KMS-11 (cell line): ENCODE data around the gene FHOD1.

Experiments used
- H2AFZ ChIP-seq: fragments of 200-600 bp; sonication (generic); 2 replicates; pipeline ENCODE4 v1.6.1; 2016; ENCODE audit warnings: antibody characterized with exemption, mixed run types, low read depth
- H3K27ac ChIP-seq: fragments of 200-600 bp; sonication (generic); 2 replicates; pipeline ENCODE4 v1.6.1; 2016; ENCODE audit warnings: mild to moderate bottlenecking, mixed run types
- H3K27me3 ChIP-seq: fragments of 200-600 bp; sonication (generic); 2 replicates; pipeline ENCODE4 v1.6.1; 2017; ENCODE audit warnings: mild to moderate bottlenecking, low read depth, mixed run types, moderate library complexity; ENCODE audit not compliant: insufficient read depth
- H3K36me3 ChIP-seq: fragments of 200-600 bp; sonication (generic); 2 replicates; pipeline ENCODE4 v1.6.1; 2017; ENCODE audit warnings: mild to moderate bottlenecking, mixed run types; ENCODE audit not compliant: insufficient read depth
- H3K4me1 ChIP-seq: fragments of 200-600 bp; sonication (generic); 2 replicates; pipeline ENCODE4 v1.6.1; 2016; ENCODE audit warnings: mild to moderate bottlenecking, low read depth, mixed run types; ENCODE audit not compliant: poor library complexity, severe bottlenecking
- H3K4me2 ChIP-seq: fragments of 200-600 bp; sonication (generic); 2 replicates; pipeline ENCODE4 v1.7.0; 2016; ENCODE audit warnings: mild to moderate bottlenecking, mixed run types
- H3K4me3 ChIP-seq: fragments of 200-600 bp; sonication (generic); IDR thresholded peaks from 2 replicates; pipeline ENCODE4 v1.6.1; 2017; ENCODE audit warnings: low read depth, low read length, mixed read lengths; ENCODE audit not compliant: insufficient read depth
- H3K79me2 ChIP-seq: fragments of 200-600 bp; sonication (generic); 2 replicates; pipeline ENCODE4 v1.6.1; 2016; ENCODE audit warnings: low read depth, mixed run types; ENCODE audit not compliant: insufficient read depth
- H3K9ac ChIP-seq: fragments of 200-600 bp; sonication (generic); 2 replicates; pipeline ENCODE4 v1.6.1; 2016; ENCODE audit warnings: mild to moderate bottlenecking, mixed run types
- H4K20me1 ChIP-seq: fragments of 200-600 bp; sonication (generic); 2 replicates; pipeline ENCODE4 v1.6.1; 2016; ENCODE audit warnings: mild to moderate bottlenecking, mixed run types; ENCODE audit not compliant: insufficient read depth
- CTCF ChIP-seq: fragments of 200-600 bp; sonication (generic); conservative IDR thresholded peaks from 2 replicates; pipeline ENCODE4 v1.6.1; 2017; ENCODE audit warnings: low read depth, mild to moderate bottlenecking, antibody characterized with exemption, low read length, moderate library complexity, mixed read lengths

FHOD1 gene

GRCh38 chr16:67209565-67209964 lies 37.7 kb downstream of the FHOD1 start:
- Histone ChIP-seq H4K20me1 (no peaks in the 10 kb centered on the region), H3K4me2 (no peak overlapping the region), H3K4me1 (no peaks in the 10 kb centered on the region), H3K36me3 (no peaks in the 10 kb centered on the region), H3K27ac (no peak overlapping the region), H3K27me3 (no peaks in the 10 kb centered on the region), H2AFZ (no peak overlapping the region), H3K9ac (no peak overlapping the region), H3K4me3 (no peak overlapping the region), H3K79me2 (no peaks in the 10 kb centered on the region)
- TF ChIP-seq CTCF, result no peak

GRCh38 chr16:67208154-67208896 lies 39.0 kb downstream of the FHOD1 start:
- Histone ChIP-seq H3K27ac (no peak overlapping the region), H3K9ac (no peak overlapping the region), H3K4me3 (no peak overlapping the region), H3K36me3 (no peaks in the 10 kb centered on the region), H3K27me3 (no peaks in the 10 kb centered on the region), H2AFZ (no peak overlapping the region), H3K79me2 (no peaks in the 10 kb centered on the region), H4K20me1 (no peaks in the 10 kb centered on the region), H3K4me2 (no peak overlapping the region), H3K4me1 (no peaks in the 10 kb centered on the region)
- no peak for TF ChIP-seq CTCF

- Histone ChIP-seq H4K20me1 (no peaks in the 10 kb centered on the region), H2AFZ (no peak overlapping the region)
Observed at GRCh38 chr16:67207249-67208091, 39.8 kb downstream of the FHOD1 start.

GRCh38 chr16:67206838-67207248 lies 40.4 kb downstream of the FHOD1 start:
- H3K4me3 ChIP-seq, result no peak overlapping the region
- no peaks in the 10 kb centered on the region for H3K4me1 ChIP-seq
- TF ChIP-seq CTCF, result no peak
- H2AFZ ChIP-seq, result no peak overlapping the region
- no peak overlapping the region for H3K9ac ChIP-seq
- no peaks in the 10 kb centered on the region for H3K79me2 ChIP-seq
- H3K36me3 ChIP-seq, result no peaks in the 10 kb centered on the region
- no peak overlapping the region for H3K27ac ChIP-seq
- no peaks in the 10 kb centered on the region for H3K27me3 ChIP-seq
- H3K4me2 ChIP-seq, result no peak overlapping the region
- H4K20me1 ChIP-seq, result no peaks in the 10 kb centered on the region

More at GRCh38 chr16:67207249-67208091, 39.8 kb downstream of the FHOD1 start:
- no peaks in the 10 kb centered on the region for H3K4me1 ChIP-seq
- no peak overlapping the region for H3K27ac ChIP-seq
- H3K4me3 ChIP-seq, result no peak overlapping the region
- no peak for TF ChIP-seq CTCF
- no peaks in the 10 kb centered on the region for H3K79me2 ChIP-seq
- no peaks in the 10 kb centered on the region for H3K27me3 ChIP-seq
- H3K4me2 ChIP-seq, result no peak overlapping the region
- no peaks in the 10 kb centered on the region for H3K36me3 ChIP-seq
- H3K9ac ChIP-seq, result no peak overlapping the region
